HG03039 (cell line): Measurements from ENCODE around the gene CITED4.

Experiments
- ATAC-seq: cut with Tn5 transposase; IDR thresholded peaks from one replicate; pipeline ENCODE4 v1.9.1; 2021; ENCODE audit warnings: mild to moderate bottlenecking, moderate library complexity; ENCODE audit not compliant: unreplicated experiment

The CITED4 gene

GRCh38 chr1:40837601-40838000, 24.6 kb downstream of the CITED4 start:
- ATAC-seq: no peak

GRCh38 chr1:40836283-40836682, 25.9 kb downstream of the CITED4 start:
- no peak for ATAC-seq

- ATAC-seq: no peak
Measured at GRCh38 chr1:40834968-40835545, 27.1 kb downstream of the CITED4 start.

- ATAC-seq: no peak
Measured at GRCh38 chr1:40833979-40834378, 28.2 kb downstream of the CITED4 start.

GRCh38 chr1:40831001-40831732, 31.0 kb downstream of the CITED4 start:
- no peak for ATAC-seq

GRCh38 chr1:40830419-40830943, 31.7 kb downstream of the CITED4 start:
- ATAC-seq: no peak

- no peak for ATAC-seq
Measured at GRCh38 chr1:40829631-40830245, 32.4 kb downstream of the CITED4 start.

- ATAC-seq: no peak
Measured at GRCh38 chr1:40825996-40826395, 36.2 kb downstream of the CITED4 start.

- no peak for ATAC-seq
Measured at GRCh38 chr1:40825435-40825788, 36.8 kb downstream of the CITED4 start.

- ATAC-seq: no peak
Measured at GRCh38 chr1:40824591-40825434, 37.4 kb downstream of the CITED4 start.

GRCh38 chr1:40823983-40824382, 38.2 kb downstream of the CITED4 start:
- no peak for ATAC-seq

GRCh38 chr1:40823345-40823744, 38.8 kb downstream of the CITED4 start:
- ATAC-seq: no peak

GRCh38 chr1:40822890-40823289, 39.3 kb downstream of the CITED4 start:
- ATAC-seq: no peak

GRCh38 chr1:40820911-40821693, 41.1 kb downstream of the CITED4 start:
- no peak for ATAC-seq

GRCh38 chr1:40820251-40820797, 41.8 kb downstream of the CITED4 start:
- ATAC-seq: no peak

- ATAC-seq: no peak
Measured at GRCh38 chr1:40819101-40819500, 43.1 kb downstream of the CITED4 start.

- ATAC-seq: peak; percentile 67
Measured at GRCh38 chr1:40818264-40818961, 43.8 kb downstream of the CITED4 start.

GRCh38 chr1:40817791-40818263, 44.3 kb downstream of the CITED4 start:
- no peak for ATAC-seq

- no peak for ATAC-seq
Measured at GRCh38 chr1:40815420-40815819, 46.7 kb downstream of the CITED4 start.
